WTC11 (cell line): ENCODE measurements around the gene TSSK2. TPM values are rescaled to one million over a fixed set of nuclear protein-coding genes. Genes with fewer than 3 reads are reported as not detected.

Experiments
- ATAC-seq: fragments of 200-7000 bp; cut with Tn5 transposase; 2 replicates; pipeline ENCODE4 v1.10.0; 2021; ENCODE audit warnings: mild to moderate bottlenecking, moderate library complexity
- CTCF ChIA-PET: fragments of 300-600 bp; sonication (Branson Sonifier 250); formaldehyde crosslinking; loops from one replicate; lab custom pipeline; 2021; ENCODE audit warnings: antibody characterized with exemption; lab: Charles Lee
- POLR2A ChIA-PET: fragments of 350-600 bp; sonication (Branson Sonifier 250); formaldehyde crosslinking; loops from one replicate; lab custom pipeline; 2021; ENCODE audit warnings: antibody characterized with exemption; lab: Charles Lee
- DNase-seq: peaks from one replicate; pipeline ENCODE4 v3.0.0; 2021; ENCODE audit warnings: low spot score
- H3K27ac Mint-ChIP-seq: 2 replicates; pipeline ENCODE4 v1.8.0; 2021; ENCODE audit warnings: mixed read lengths
- H3K27me3 Mint-ChIP-seq: 2 replicates; pipeline ENCODE4 v1.8.0; 2021; ENCODE audit warnings: low read depth, mild to moderate bottlenecking, moderate library complexity, mixed read lengths
- H3K36me3 Mint-ChIP-seq: 2 replicates; pipeline ENCODE4 v1.8.0; 2021; ENCODE audit warnings: mixed read lengths
- H3K4me1 Mint-ChIP-seq: 2 replicates; pipeline ENCODE4 v1.8.0; 2022; ENCODE audit warnings: mixed read lengths
- H3K4me3 Mint-ChIP-seq: 2 replicates; pipeline ENCODE4 v1.8.0; 2021; ENCODE audit warnings: mild to moderate bottlenecking, moderate library complexity, mixed read lengths
- H3K9me3 Mint-ChIP-seq: 2 replicates; pipeline ENCODE4 v1.8.0; 2021; ENCODE audit warnings: mixed read lengths
- AR ChIP-seq: fragments of 250-450 bp; sonication (Bioruptor Pico); IDR thresholded peaks from 2 replicates; pipeline ENCODE4 v1.9.0; 2021; ENCODE audit warnings: mild to moderate bottlenecking
- ATF3 ChIP-seq: sonication (generic); formaldehyde crosslinking; conservative IDR thresholded peaks from 2 replicates; pipeline ENCODE4 v1.8.1; 2022; ENCODE audit warnings: mild to moderate bottlenecking, missing genetic modification reagents
- CTCF ChIP-seq: fragments of 200-600 bp; IDR thresholded peaks from 2 replicates; pipeline ENCODE4 v1.8.0; 2022; ENCODE audit warnings: antibody characterized with exemption
- FOXJ3 ChIP-seq: sonication (generic); formaldehyde crosslinking; IDR thresholded peaks from 2 replicates; pipeline ENCODE4 v1.9.0; 2021; ENCODE audit warnings: missing genetic modification reagents, mild to moderate bottlenecking, borderline replicate concordance
- FOXK1 ChIP-seq: sonication (generic); formaldehyde crosslinking; IDR thresholded peaks from 2 replicates; pipeline ENCODE4 v1.8.0; 2022; ENCODE audit warnings: mild to moderate bottlenecking, moderate library complexity, missing genetic modification reagents
- FOXP1 ChIP-seq: sonication (generic); formaldehyde crosslinking; IDR thresholded peaks from 2 replicates; pipeline ENCODE4 v1.8.0; 2022; ENCODE audit warnings: missing genetic modification reagents, mild to moderate bottlenecking, moderate library complexity, borderline replicate concordance
- GABPB1 ChIP-seq: sonication (generic); formaldehyde crosslinking; IDR thresholded peaks from 2 replicates; pipeline ENCODE4 v1.8.1; 2023; ENCODE audit warnings: mild to moderate bottlenecking, missing genetic modification reagents
- GTF2I ChIP-seq: fragments of 250-450 bp; sonication (Bioruptor Pico); conservative IDR thresholded peaks from 2 replicates; pipeline ENCODE4 v1.4.0; 2021; ENCODE audit warnings: mild to moderate bottlenecking
- HMGA2 ChIP-seq: fragments of 250-450 bp; sonication (Bioruptor Pico); IDR thresholded peaks from 2 replicates; pipeline ENCODE4 v1.4.0; 2021; ENCODE audit warnings: mild to moderate bottlenecking, moderate library complexity
- JAZF1 ChIP-seq: fragments of 250-450 bp; sonication (Bioruptor Pico); IDR thresholded peaks from 2 replicates; pipeline ENCODE4 v1.9.0; 2021; ENCODE audit warnings: moderate library complexity, mild to moderate bottlenecking, inconsistent platforms
- JUN ChIP-seq: sonication (generic); formaldehyde crosslinking; IDR thresholded peaks from 2 replicates; pipeline ENCODE4 v1.8.0; 2023; ENCODE audit warnings: mild to moderate bottlenecking, missing genetic modification reagents
- NR2C2 ChIP-seq: sonication (generic); formaldehyde crosslinking; IDR thresholded peaks from 2 replicates; pipeline ENCODE4 v1.8.0; 2022; ENCODE audit warnings: mild to moderate bottlenecking, missing genetic modification reagents
- PRDM15 ChIP-seq: sonication (generic); formaldehyde crosslinking; IDR thresholded peaks from 2 replicates; pipeline ENCODE4 v1.8.0; 2022; ENCODE audit warnings: missing genetic modification reagents
- SMAD3 ChIP-seq: sonication (generic); formaldehyde crosslinking; IDR thresholded peaks from 2 replicates; pipeline ENCODE4 v1.8.0; 2022; ENCODE audit warnings: missing genetic modification reagents, mild to moderate bottlenecking, borderline replicate concordance
- TEAD1 ChIP-seq: sonication (generic); formaldehyde crosslinking; IDR thresholded peaks from 2 replicates; pipeline ENCODE4 v1.8.0; 2022; ENCODE audit warnings: mild to moderate bottlenecking, missing genetic modification reagents
- ZBTB43 ChIP-seq: sonication (generic); formaldehyde crosslinking; IDR thresholded peaks from 2 replicates; pipeline ENCODE4 v1.8.1; 2023; ENCODE audit warnings: mild to moderate bottlenecking, missing genetic modification reagents
- ZNF219 ChIP-seq: sonication (generic); formaldehyde crosslinking; IDR thresholded peaks from 2 replicates; pipeline ENCODE4 v1.8.0; 2023; ENCODE audit warnings: missing genetic modification reagents, mild to moderate bottlenecking, borderline replicate concordance
- ZNF263 ChIP-seq: sonication (generic); formaldehyde crosslinking; IDR thresholded peaks from 2 replicates; pipeline ENCODE4 v1.8.1; 2022; ENCODE audit warnings: low read depth, mild to moderate bottlenecking, moderate library complexity, missing genetic modification reagents
- ZNF317 ChIP-seq: sonication (generic); formaldehyde crosslinking; IDR thresholded peaks from 2 replicates; pipeline ENCODE4 v1.8.1; 2023; ENCODE audit warnings: low read depth, mild to moderate bottlenecking, moderate library complexity, missing genetic modification reagents, borderline replicate concordance
- ZNF423 ChIP-seq: fragments of 250-450 bp; sonication (Bioruptor Pico); IDR thresholded peaks from 2 replicates; pipeline ENCODE4 v2.1.2; 2022; ENCODE audit warnings: mild to moderate bottlenecking, moderate library complexity
- ZNF671 ChIP-seq: fragments of 250-450 bp; sonication (Bioruptor Pico); IDR thresholded peaks from 2 replicates; pipeline ENCODE4 v1.8.0; 2021; ENCODE audit warnings: mild to moderate bottlenecking
- total RNA-seq: library from RNA; stranded (reverse); gene quantifications from 3 replicates; pipeline ENCODE4 v1.2.3, GENCODE V29; 2021

Gene TSSK2
- total RNA-seq, 1 experiment from 2014 or later: not detected

GRCh38 chr22:19176175-19176643 lies 45.1 kb downstream of the TSSK2 start:
- H3K4me3 Mint-ChIP-seq: peak overlapping the region; percentile 74
- peak; percentile 35 for DNase-seq
- POLR2A ChIA-PET: no interaction called here
- TF ChIP-seq SMAD3: no peak
- TF ChIP-seq PRDM15 (CRISPR knock-in tag): peak; percentile 63
- TF ChIP-seq JUN (CRISPR knock-in tag): no peak
- TF ChIP-seq ZNF671 (CRISPR knock-in tag): no peak
- no peak for TF ChIP-seq FOXP1
- TF ChIP-seq JAZF1: no peak
- no peak for TF ChIP-seq ZBTB43 (CRISPR knock-in tag)
- TF ChIP-seq FOXK1 (CRISPR knock-in tag): no peak
- TF ChIP-seq, all 79 proteins: peak for 1
- CTCF ChIA-PET: interaction anchor here (0.6 kb wide), 1 partner anchor 142 kb away, joined by 4 read pairs; no protein-coding TSS in a partner anchor
- ATAC-seq: no peak
- Mint-ChIP-seq H3K4me1 (peaks cover 45% of the 10 kb centered on the region), H3K9me3 (no peaks in the 10 kb centered on the region), H3K27ac (peak overlapping the region; percentile 84), H3K36me3 (no peaks in the 10 kb centered on the region; the same call in 1 of the 2 replicates), H3K27me3 (no peaks in the 10 kb centered on the region; the same call in 1 of the 2 replicates)

- CTCF ChIA-PET: interaction anchor here (0.6 kb wide), 1 partner anchor 142 kb away, joined by 4 read pairs; no protein-coding TSS in a partner anchor
- Mint-ChIP-seq H3K36me3 (no peaks in the 10 kb centered on the region; the same call in 1 of the 2 replicates), H3K27me3 (no peaks in the 10 kb centered on the region; the same call in 1 of the 2 replicates), H3K9me3 (no peaks in the 10 kb centered on the region), H3K27ac (peak overlapping the region; percentile 41; the same call in 1 of the 2 replicates), H3K4me1 (peaks cover 45% of the 10 kb centered on the region), H3K4me3 (peak overlapping the region; percentile 74)
- TF ChIP-seq ZNF317 (CRISPR knock-in tag) (no peak), FOXJ3 (CRISPR knock-in tag) (no peak), AR (CRISPR knock-in tag) (no peak)
- DNase-seq (no peak), ATAC-seq (no peak)
- POLR2A ChIA-PET: no interaction called here
Observed at GRCh38 chr22:19176732-19177131, 45.6 kb downstream of the TSSK2 start.

GRCh38 chr22:19177164-19178064 lies 46.3 kb downstream of the TSSK2 start:
- ChIA-PET POLR2A (interaction anchor here (0.9 kb wide), 1 partner anchor 33 kb away, joined by 3 read pairs; the partner anchor contains the start of gene ESS2), CTCF (interaction anchor here (0.8 to 2.9 kb wide), 6 partner anchors 30 to 162 kb away, joined by 3 to 22 read pairs (median 10); partner anchors contain the start of genes DGCR2 and ESS2)
- Mint-ChIP-seq H3K4me1 (peaks cover 40% of the 10 kb centered on the region), H3K27ac (no peak overlapping the region), H3K36me3 (no peaks in the 10 kb centered on the region; the same call in 1 of the 2 replicates), H3K4me3 (peak overlapping the region; percentile 74), H3K9me3 (no peaks in the 10 kb centered on the region), H3K27me3 (no peaks in the 10 kb centered on the region; the same call in 1 of the 2 replicates)
- ATAC-seq (no peak), DNase-seq (peak; percentile 39)
- TF ChIP-seq ZNF263: no peak
- no peak for TF ChIP-seq ZNF423
- no peak for TF ChIP-seq ATF3 (CRISPR knock-in tag)
- no peak for TF ChIP-seq CTCF
- no peak for TF ChIP-seq NR2C2 (CRISPR knock-in tag)
- TF ChIP-seq GTF2I: no peak
- TF ChIP-seq FOXP1: no peak
- TF ChIP-seq TEAD1 (CRISPR knock-in tag): no peak
- no peak for TF ChIP-seq ZNF671 (CRISPR knock-in tag)
- TF ChIP-seq HMGA2 (CRISPR knock-in tag): no peak
- no peak for TF ChIP-seq ZNF219
- no peak for TF ChIP-seq GABPB1 (CRISPR knock-in tag)
